ENCODE data around the gene PLPP1. TPM values are rescaled to one million over a fixed set of nuclear protein-coding genes. Genes with fewer than 3 reads are reported as not detected.

PLPP1 gene
- total and polyA plus RNA-seq, 2 donors (not counting 1 experiment from before 2014, with no cell fraction given): 5.5 to 8.8 TPM

GRCh38 chr5:55451976-55452375, 82.8 kb downstream of the PLPP1 start:
- intact Hi-C loops (cut with micrococcal nuclease): no loop called here
- H3K27ac ChIP-seq (ENCODE audit: low read length in 2 of 2): no peak overlapping the region
- no peak for ATAC-seq (ENCODE audit: low read depth)
- H3K27me3 ChIP-seq (replicated peaks in 1 of 4; ENCODE audit: control extremely low read depth in 1 of 4, control insufficient read depth in 3 of 4, insufficient read depth in 4 of 4, low read length in 3 of 4): no peaks in the 10 kb centered on the region
- H3K9me3 ChIP-seq (ENCODE audit: control extremely low read depth in 1 of 3, control insufficient read depth in 2 of 3, insufficient read depth in 1 of 3, low read length in 2 of 3): no peaks in the 10 kb centered on the region
- no peak overlapping the region for H2AFZ ChIP-seq (ENCODE audit: insufficient read depth, low read depth, low read length, poor library complexity, severe bottlenecking)
- no peak for TF ChIP-seq EZH2 (IDR thresholded peaks at IDR 0.05; ENCODE audit: borderline replicate concordance, insufficient read depth, low read depth, low read length, poor library complexity, severe bottlenecking)
- TF ChIP-seq, protein P1, sequence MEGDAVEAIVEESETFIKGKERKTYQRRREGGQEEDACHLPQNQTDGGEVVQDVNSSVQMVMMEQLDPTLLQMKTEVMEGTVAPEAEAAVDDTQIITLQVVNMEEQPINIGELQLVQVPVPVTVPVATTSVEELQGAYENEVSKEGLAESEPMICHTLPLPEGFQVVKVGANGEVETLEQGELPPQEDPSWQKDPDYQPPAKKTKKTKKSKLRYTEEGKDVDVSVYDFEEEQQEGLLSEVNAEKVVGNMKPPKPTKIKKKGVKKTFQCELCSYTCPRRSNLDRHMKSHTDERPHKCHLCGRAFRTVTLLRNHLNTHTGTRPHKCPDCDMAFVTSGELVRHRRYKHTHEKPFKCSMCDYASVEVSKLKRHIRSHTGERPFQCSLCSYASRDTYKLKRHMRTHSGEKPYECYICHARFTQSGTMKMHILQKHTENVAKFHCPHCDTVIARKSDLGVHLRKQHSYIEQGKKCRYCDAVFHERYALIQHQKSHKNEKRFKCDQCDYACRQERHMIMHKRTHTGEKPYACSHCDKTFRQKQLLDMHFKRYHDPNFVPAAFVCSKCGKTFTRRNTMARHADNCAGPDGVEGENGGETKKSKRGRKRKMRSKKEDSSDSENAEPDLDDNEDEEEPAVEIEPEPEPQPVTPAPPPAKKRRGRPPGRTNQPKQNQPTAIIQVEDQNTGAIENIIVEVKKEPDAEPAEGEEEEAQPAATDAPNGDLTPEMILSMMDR (IDR thresholded peaks at IDR 0.05): no peak
- no peaks in the 10 kb centered on the region for H3K4me1 ChIP-seq (ENCODE audit: control insufficient read depth in 2 of 2, insufficient read depth in 2 of 2, low read length in 2 of 2)
- H3K4me3 Mint-ChIP-seq: no peak overlapping the region
- H4K20me1 ChIP-seq (ENCODE audit: control insufficient read depth, insufficient read depth, low read length, poor library complexity, severe bottlenecking): no peaks in the 10 kb centered on the region
- no peaks in the 10 kb centered on the region for H3K79me2 ChIP-seq (ENCODE audit: control insufficient read depth, insufficient read depth, low read length)
- peaks cover 0 to 4% of the 10 kb centered on the region in 2 experiments for H3K36me3 ChIP-seq (replicated peaks in 1 of 2; ENCODE audit: control extremely low read depth in 1 of 2, control insufficient read depth in 1 of 2, extremely low read depth in 1 of 2, insufficient read depth in 2 of 2, low read length in 1 of 2)
- ChIA-PET CTCF (no interaction called here), POLR2A (no interaction called here)
- H3K9me3 Mint-ChIP-seq (ENCODE audit: insufficient read depth): no peaks in the 10 kb centered on the region
- no peaks in the 10 kb centered on the region for H3K27me3 Mint-ChIP-seq
- H3K9ac ChIP-seq (ENCODE audit: low read length): no peak overlapping the region
- H3K4me3 ChIP-seq (ENCODE audit: control extremely low read depth in 1 of 5, extremely low read depth in 1 of 5, insufficient read depth in 1 of 5, low read depth in 2 of 5, low read length in 4 of 5): no peak overlapping the region
- H3K4me1 Mint-ChIP-seq: no peaks in the 10 kb centered on the region
- H3K4me2 ChIP-seq (replicated peaks; ENCODE audit: low read depth, low read length, poor library complexity, severe bottlenecking): no peak overlapping the region
- H3K27ac Mint-ChIP-seq: no peak overlapping the region
- WGBS (ENCODE audit: insufficient coverage): 100% methylated on average over 2 of the region's 2 CpGs
- DNase-seq: no peak

DNA sequence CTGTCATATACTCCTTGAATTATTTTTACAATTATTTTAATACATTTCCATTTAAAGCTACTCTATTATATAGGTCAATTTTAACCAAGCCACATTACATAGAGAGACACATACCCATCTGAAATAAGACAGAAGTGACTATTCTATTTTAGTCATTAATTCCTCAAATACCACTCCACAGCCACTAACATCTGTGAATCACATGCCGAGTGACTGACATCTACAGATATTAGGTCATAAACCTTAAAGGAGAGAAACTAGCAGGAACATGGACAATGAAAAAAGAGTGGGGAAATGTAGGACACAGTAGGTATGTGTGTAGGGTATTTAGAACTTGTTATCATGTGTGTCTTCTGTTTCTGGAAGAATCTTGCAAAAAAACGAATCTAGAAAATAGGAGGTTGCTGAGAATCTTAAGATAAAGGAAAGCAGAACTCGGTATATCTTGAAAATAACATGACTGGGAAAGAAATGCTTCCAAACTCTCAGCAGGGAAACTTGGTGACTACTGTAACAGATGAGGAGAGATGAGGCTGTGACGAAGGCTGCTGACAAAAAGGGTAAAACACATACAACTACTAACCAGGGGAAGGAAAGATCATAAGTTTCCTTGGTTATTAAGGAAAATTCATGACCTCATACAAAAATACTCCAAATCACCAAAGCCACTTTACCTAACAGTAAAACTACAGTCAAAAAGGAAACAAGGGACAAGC, 84.6 kb downstream of the PLPP1 start:
- DNase-seq: no peak
- no peaks in the 10 kb centered on the region for H3K27me3 Mint-ChIP-seq
- Histone ChIP-seq H2AFZ (ENCODE audit: insufficient read depth, low read depth, low read length, poor library complexity, severe bottlenecking) (no peak overlapping the region), H3K4me1 (ENCODE audit: control insufficient read depth in 2 of 2, insufficient read depth in 2 of 2, low read length in 2 of 2) (no peaks in the 10 kb centered on the region), H3K27me3 (replicated peaks in 1 of 4; ENCODE audit: control extremely low read depth in 1 of 4, control insufficient read depth in 3 of 4, insufficient read depth in 4 of 4, low read length in 3 of 4) (no peaks in the 10 kb centered on the region), H3K9me3 (ENCODE audit: control extremely low read depth in 1 of 3, control insufficient read depth in 2 of 3, insufficient read depth in 1 of 3, low read length in 2 of 3) (no peaks in the 10 kb centered on the region), H3K79me2 (ENCODE audit: control insufficient read depth, insufficient read depth, low read length) (no peaks in the 10 kb centered on the region), H3K27ac (ENCODE audit: low read length in 2 of 2) (no peak overlapping the region), H3K4me3 (ENCODE audit: control extremely low read depth in 1 of 5, extremely low read depth in 1 of 5, insufficient read depth in 1 of 5, low read depth in 2 of 5, low read length in 4 of 5) (no peak overlapping the region), H3K36me3 (replicated peaks in 1 of 2; ENCODE audit: control extremely low read depth in 1 of 2, control insufficient read depth in 1 of 2, extremely low read depth in 1 of 2, insufficient read depth in 2 of 2, low read length in 1 of 2) (no peaks in the 10 kb centered on the region), H3K9ac (ENCODE audit: low read length) (no peak overlapping the region), H4K20me1 (ENCODE audit: control insufficient read depth, insufficient read depth, low read length, poor library complexity, severe bottlenecking) (no peaks in the 10 kb centered on the region), H3K4me2 (replicated peaks; ENCODE audit: low read depth, low read length, poor library complexity, severe bottlenecking) (no peak overlapping the region)
- POLR2A ChIA-PET: no interaction called here
- TF ChIP-seq, protein P1 (IDR thresholded peaks at IDR 0.05): no peak
- TF ChIP-seq EZH2 (IDR thresholded peaks at IDR 0.05; ENCODE audit: borderline replicate concordance, insufficient read depth, low read depth, low read length, poor library complexity, severe bottlenecking): no peak
- CTCF ChIA-PET: no interaction called here
- intact Hi-C loops (cut with micrococcal nuclease): no loop called here
- WGBS (ENCODE audit: insufficient coverage): 100% methylated on average over 1 of the region's 4 CpGs
- no peak overlapping the region for H3K27ac Mint-ChIP-seq
- no peaks in the 10 kb centered on the region for H3K9me3 Mint-ChIP-seq (ENCODE audit: insufficient read depth)
- ATAC-seq (ENCODE audit: low read depth): no peak
- no peak overlapping the region for H3K4me3 Mint-ChIP-seq
- no peaks in the 10 kb centered on the region for H3K4me1 Mint-ChIP-seq
